Gastroesophageal sphincter (tissue), 4 donors: ENCODE measurements around the gene KLK8. TPM values are rescaled to one million over a fixed set of nuclear protein-coding genes. Genes with fewer than 3 reads are reported as not detected.

Experiments used
- ATAC-seq: fragments of 150-250 bp; one replicate; pipeline ENCODE4 v1.9.1; 2016; ENCODE audit warnings: mild to moderate bottlenecking, moderate library complexity
- H3K27ac ChIP-seq, 4 donors: fragments of 200-600 bp; sonication (generic) in 3 of 4; 1 replicate in 3 of 4; 2 replicates in 1 of 4; pipeline ENCODE4 v1.5.1; 2016 to 2019
- H3K27me3 ChIP-seq: fragments of 200-600 bp; sonication (generic); one replicate; pipeline ENCODE4 v1.5.1; 2019
- H3K36me3 ChIP-seq, 2 donors: fragments of 200-600 bp; sonication (generic); one replicate each; pipeline ENCODE4 v1.5.1; 2019; ENCODE audit warnings: control low read depth in 1 of 2
- H3K4me1 ChIP-seq, 3 donors: fragments of 200-600 bp; sonication (generic); 1 replicate in 2 of 3; 2 replicates in 1 of 3; pipeline ENCODE4 v1.5.1; 2016 to 2019; ENCODE audit warnings: control low read depth in 2 of 3
- H3K4me3 ChIP-seq, 2 donors: fragments of 200-600 bp; sonication (generic); one replicate each; pipeline ENCODE4 v1.5.1; 2019; ENCODE audit warnings: mild to moderate bottlenecking in 1 of 2, moderate library complexity in 1 of 2
- H3K9me3 ChIP-seq, 3 donors: fragments of 200-600 bp; sonication (generic); one replicate each; pipeline ENCODE4 v1.5.1; 2017 to 2019; ENCODE audit warnings: control low read depth in 2 of 3
- EP300 ChIP-seq: sonication (generic); formaldehyde crosslinking; IDR thresholded peaks from one replicate; pipeline ENCODE4 v1.6.1; 2017; ENCODE audit warnings: antibody characterized with exemption, mild to moderate bottlenecking
- POLR2A ChIP-seq, 2 donors: fragments of 450-650 bp; IDR thresholded peaks; one replicate each; pipeline ENCODE4 v1.6.1; 2017; ENCODE audit warnings: antibody characterized with exemption in 2 of 2, mild to moderate bottlenecking in 2 of 2, moderate library complexity in 1 of 2
- POLR2AphosphoS5 ChIP-seq: sonication (generic); formaldehyde crosslinking; IDR thresholded peaks from one replicate; pipeline ENCODE4 v1.6.1; 2017; ENCODE audit warnings: antibody characterized with exemption
- WGBS, 2 donors: methylation state at CpG; one replicate each; pipeline ENCODE4 v1.1.5; 2018; ENCODE audit warnings: low coverage in 1 of 2; 5-methylcytosine and 5-hydroxymethylcytosine counted together
- total RNA-seq, 4 donors: library from RNA; depleted of rRNA; stranded (reverse); fragments of >200 nt; gene quantifications; one replicate each; pipeline ENCODE4 v1.1.0, GENCODE V29; 2016
- TF ChIP-seq, protein P1 (sequence below), 4 experiments: fragments of 200-600 bp in 2 of 4; fragments of 450-650 bp in 2 of 4; sonication (generic) in 1 of 4; IDR thresholded peaks; one replicate each; pipeline ENCODE4 v1.5.1; 2017 to 2019; ENCODE audit warnings: antibody characterized with exemption in 4 of 4, mild to moderate bottlenecking in 2 of 4, moderate library complexity in 2 of 4

KLK8 gene
- total RNA-seq, 4 donors from 2014 or later = 2.3 to 4.6 TPM; not detected in 2

GRCh38 chr19:51029718-51030117, 28.3 kb upstream of the KLK8 start:
- H3K4me3 ChIP-seq = no peak overlapping the region
- 63 to 75% methylated on average over 2 of the region's 2 CpGs for WGBS, 2 donors
- TF ChIP-seq EP300 = no peak
- TF ChIP-seq POLR2A (IDR thresholded peaks at IDR 0.05) = no peak
- TF ChIP-seq POLR2AphosphoS5 = no peak
- TF ChIP-seq, protein P1, sequence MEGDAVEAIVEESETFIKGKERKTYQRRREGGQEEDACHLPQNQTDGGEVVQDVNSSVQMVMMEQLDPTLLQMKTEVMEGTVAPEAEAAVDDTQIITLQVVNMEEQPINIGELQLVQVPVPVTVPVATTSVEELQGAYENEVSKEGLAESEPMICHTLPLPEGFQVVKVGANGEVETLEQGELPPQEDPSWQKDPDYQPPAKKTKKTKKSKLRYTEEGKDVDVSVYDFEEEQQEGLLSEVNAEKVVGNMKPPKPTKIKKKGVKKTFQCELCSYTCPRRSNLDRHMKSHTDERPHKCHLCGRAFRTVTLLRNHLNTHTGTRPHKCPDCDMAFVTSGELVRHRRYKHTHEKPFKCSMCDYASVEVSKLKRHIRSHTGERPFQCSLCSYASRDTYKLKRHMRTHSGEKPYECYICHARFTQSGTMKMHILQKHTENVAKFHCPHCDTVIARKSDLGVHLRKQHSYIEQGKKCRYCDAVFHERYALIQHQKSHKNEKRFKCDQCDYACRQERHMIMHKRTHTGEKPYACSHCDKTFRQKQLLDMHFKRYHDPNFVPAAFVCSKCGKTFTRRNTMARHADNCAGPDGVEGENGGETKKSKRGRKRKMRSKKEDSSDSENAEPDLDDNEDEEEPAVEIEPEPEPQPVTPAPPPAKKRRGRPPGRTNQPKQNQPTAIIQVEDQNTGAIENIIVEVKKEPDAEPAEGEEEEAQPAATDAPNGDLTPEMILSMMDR (IDR thresholded peaks at IDR 0.05) = no peak
- H3K27me3 ChIP-seq = peaks cover 93% of the 10 kb centered on the region
- ATAC-seq = no peak
- no peaks in the 10 kb centered on the region for H3K36me3 ChIP-seq
- no peak overlapping the region for H3K27ac ChIP-seq
- H3K9me3 ChIP-seq = no peaks in the 10 kb centered on the region
- H3K4me1 ChIP-seq = no peaks in the 10 kb centered on the region

DNA sequence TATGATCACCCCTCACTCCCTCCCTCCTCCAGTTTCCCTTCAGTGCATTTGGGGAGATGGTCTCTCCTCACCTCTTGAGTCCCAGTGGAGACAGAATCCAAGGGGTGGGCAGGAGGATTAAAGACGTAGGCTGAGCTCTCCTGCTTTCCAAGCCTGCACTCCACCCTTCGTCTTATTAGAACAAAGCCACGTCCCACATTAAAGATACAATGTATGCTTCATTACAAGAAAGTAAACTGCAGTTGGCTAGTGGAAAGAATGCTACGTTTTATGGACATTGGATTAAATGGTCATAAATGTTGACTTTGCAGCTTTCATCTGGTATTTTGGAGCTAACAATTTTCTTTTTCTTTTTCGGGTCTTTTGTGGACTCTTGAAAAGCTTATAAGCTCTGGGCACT, 26.5 kb upstream of the KLK8 start:
- TF ChIP-seq EP300 (no peak), POLR2AphosphoS5 (no peak), POLR2A (IDR thresholded peaks at IDR 0.05) (no peak)
- TF ChIP-seq, protein P1 (IDR thresholded peaks at IDR 0.05) = no peak
- Histone ChIP-seq H3K27ac (no peak overlapping the region), H3K4me3 (no peak overlapping the region), H3K36me3 (no peaks in the 10 kb centered on the region), H3K9me3 (no peaks in the 10 kb centered on the region), H3K27me3 (peaks cover 95% of the 10 kb centered on the region), H3K4me1 (no peaks in the 10 kb centered on the region)
- 29 to 39% methylated on average over 2 to 5 of the region's 5 CpGs for WGBS, 2 donors
- ATAC-seq = no peak

- Histone ChIP-seq H3K4me3 (no peak overlapping the region), H3K9me3 (no peaks in the 10 kb centered on the region), H3K36me3 (no peaks in the 10 kb centered on the region), H3K27me3 (peaks cover 95% of the 10 kb centered on the region), H3K4me1 (no peaks in the 10 kb centered on the region), H3K27ac (no peak overlapping the region)
- 28 to 30% methylated on average over 5 to 9 of the region's 14 CpGs for WGBS, 2 donors
- TF ChIP-seq POLR2A (IDR thresholded peaks at IDR 0.05) (no peak), POLR2AphosphoS5 (no peak), EP300 (no peak)
- TF ChIP-seq, protein P1 (IDR thresholded peaks at IDR 0.05) = no peak
- no peak for ATAC-seq
Measured at GRCh38 chr19:51027126-51027806, 25.9 kb upstream of the KLK8 start.

GRCh38 chr19:51026554-51026831, 25.1 kb upstream of the KLK8 start, which contains the start of gene KLK11:
Gene KLK11 (minus strand): TSS chr19:51026616. CDS start chr19:51025631, 985 bp downstream.
- no peak within 1 kb of the TSS for H3K27ac ChIP-seq

DNA sequence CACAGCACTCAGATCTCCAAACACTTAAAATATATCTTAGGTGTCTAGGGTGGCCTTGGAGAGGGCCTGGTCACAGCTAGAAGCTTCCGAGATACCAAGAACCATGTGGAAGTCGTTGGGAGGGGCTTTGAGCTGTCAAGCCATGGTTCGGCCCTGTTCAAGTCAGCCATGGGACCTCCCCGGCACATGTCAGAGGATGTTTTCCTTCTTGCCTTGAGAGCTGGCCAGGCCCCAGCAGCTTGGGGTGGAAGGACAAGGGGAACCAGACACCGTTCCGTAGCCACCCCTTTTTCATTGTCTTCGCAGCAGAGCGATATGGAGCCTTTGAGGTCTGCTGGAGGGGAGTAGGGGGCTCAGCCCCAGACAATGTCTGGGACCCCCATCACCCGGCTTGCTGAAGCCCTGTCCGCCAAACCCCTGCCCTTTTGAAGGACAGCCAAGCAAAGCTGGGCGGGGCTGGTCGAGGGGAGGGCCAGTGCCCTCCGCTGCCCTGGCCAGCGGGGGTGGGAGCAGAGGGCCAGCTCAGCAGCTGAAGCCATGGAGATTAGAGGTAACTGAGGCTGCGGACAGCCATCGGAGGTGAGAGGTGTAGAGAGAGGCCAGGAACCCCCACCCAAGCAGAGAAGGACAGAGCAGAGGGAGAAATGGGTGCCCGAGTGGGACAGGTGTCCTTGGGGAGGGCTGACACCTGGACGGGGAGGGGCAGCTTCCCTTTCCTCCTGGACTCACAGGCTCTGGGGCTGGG, 24.6 kb upstream of the KLK8 start:
- Histone ChIP-seq H3K27me3 (peaks cover 94% of the 10 kb centered on the region), H3K4me1 (no peaks in the 10 kb centered on the region), H3K4me3 (no peak overlapping the region), H3K27ac (no peak overlapping the region), H3K9me3 (no peaks in the 10 kb centered on the region), H3K36me3 (no peaks in the 10 kb centered on the region)
- WGBS, 2 donors = 40 to 60% methylated on average over 4 to 6 of the region's 18 CpGs
- no peak for ATAC-seq
- TF ChIP-seq EP300 (no peak), POLR2A (IDR thresholded peaks at IDR 0.05) (no peak), POLR2AphosphoS5 (no peak)
- TF ChIP-seq, protein P1 (IDR thresholded peaks at IDR 0.05) = no peak

More at GRCh38 chr19:51026554-51026831, 25.1 kb upstream of the KLK8 start, which contains the start of gene KLK11:
- Histone ChIP-seq H3K9me3 (no peaks in the 10 kb centered on the region), H3K4me1 (no peaks in the 10 kb centered on the region), H3K4me3 (no peak within 1 kb of the TSS), H3K36me3 (no peaks in the 10 kb centered on the region), H3K27me3 (peaks cover 93% of the 10 kb centered on the region)
- 86% methylated on average over 5 of the region's 11 CpGs; no CpG with 5 or more reads in 1 of the 2 donors for WGBS, 2 donors
- no peak for TF ChIP-seq EP300
- ATAC-seq = no peak
